GM23338 (cell line): ENCODE results near the gene KRT79.

Experiments used
- CREB1 ChIP-seq: fragments of 250-450 bp; sonication (Bioruptor Pico); IDR thresholded peaks from 2 replicates; pipeline ENCODE4 v1.5.0; 2020; ENCODE audit warnings: low read depth, mild to moderate bottlenecking, moderate library complexity
- EZH2 ChIP-seq: fragments of 200-600 bp; sonication (generic); IDR thresholded peaks from one replicate; pipeline ENCODE4 v1.8.0; 2017; ENCODE audit warnings: antibody characterized with exemption, mild to moderate bottlenecking, low read depth; ENCODE audit not compliant: unreplicated experiment
- EZH2phosphoT487 ChIP-seq: fragments of 200-600 bp; sonication (generic); IDR thresholded peaks from one replicate; pipeline ENCODE4 v1.8.1; 2018; ENCODE audit warnings: antibody characterized with exemption; ENCODE audit not compliant: unreplicated experiment
- JUNB ChIP-seq: IDR thresholded peaks from one replicate; pipeline ENCODE4 v1.6.1; 2016; ENCODE audit warnings: antibody characterized with exemption; ENCODE audit not compliant: unreplicated experiment
- POLR2AphosphoS5 ChIP-seq: IDR thresholded peaks from 2 replicates; pipeline ENCODE4 v1.6.1; 2016; ENCODE audit warnings: antibody characterized with exemption, low read depth
- STAT1 ChIP-seq: IDR thresholded peaks from one replicate; pipeline ENCODE4 v1.6.1; 2016; ENCODE audit warnings: antibody characterized with exemption; ENCODE audit not compliant: unreplicated experiment
- ZNF114 ChIP-seq: fragments of 250-450 bp; sonication (Bioruptor Pico); IDR thresholded peaks from 2 replicates; pipeline ENCODE4 v1.5.0; 2020; ENCODE audit warnings: mild to moderate bottlenecking, moderate library complexity
- ZNF331 ChIP-seq: fragments of 250-450 bp; sonication (Bioruptor Pico); IDR thresholded peaks from 2 replicates; pipeline ENCODE4 v1.5.0; 2020; ENCODE audit warnings: low read depth, mild to moderate bottlenecking, moderate library complexity
- TF ChIP-seq, protein P1 (sequence below), 2 experiments: fragments of 200-600 bp in 1 of 2; sonication (generic) in 1 of 2; conservative IDR thresholded peaks; 2 replicates each; pipeline versions ENCODE4 v1.5.1 to v1.6.1; 2016 to 2017; ENCODE audit warnings: antibody characterized with exemption in 2 of 2, low read depth in 2 of 2, mild to moderate bottlenecking in 2 of 2, moderate library complexity in 1 of 2
- TF ChIP-seq, protein P2 (sequence below): IDR thresholded peaks from 2 replicates; pipeline ENCODE4 v1.6.1; 2016; ENCODE audit warnings: antibody characterized with exemption
- TF ChIP-seq, protein P3 (sequence below): IDR thresholded peaks from one replicate; pipeline ENCODE4 v1.6.1; 2018; ENCODE audit warnings: antibody characterized with exemption; ENCODE audit not compliant: unreplicated experiment

DNA sequence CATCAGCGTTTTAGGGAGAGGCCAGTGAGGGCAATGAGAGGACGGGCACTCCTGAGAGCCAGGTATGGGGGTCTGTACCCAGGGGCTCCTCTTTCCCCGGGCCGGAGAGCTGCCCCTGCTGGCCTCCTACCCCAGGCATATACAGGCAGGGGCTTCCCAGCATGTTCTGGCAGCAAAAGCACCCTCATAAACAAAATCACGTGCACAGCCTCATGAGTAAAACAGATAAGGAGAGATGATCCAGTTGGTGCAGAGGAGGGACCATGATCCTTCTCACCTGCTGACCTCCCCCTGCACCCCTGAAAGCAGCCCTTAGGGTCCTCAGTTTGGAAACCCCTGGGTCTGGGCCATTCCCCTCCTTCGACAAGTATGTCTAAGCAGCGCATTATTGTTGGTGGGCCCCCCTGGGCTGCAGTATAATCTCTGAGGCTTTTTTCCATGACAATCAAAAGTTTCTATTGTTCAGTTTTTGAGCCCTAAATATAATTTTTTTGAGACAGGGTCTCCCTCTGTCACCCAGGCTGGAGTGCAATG, 15.2 kb downstream of the KRT79 start:
- TF ChIP-seq, protein P1, sequence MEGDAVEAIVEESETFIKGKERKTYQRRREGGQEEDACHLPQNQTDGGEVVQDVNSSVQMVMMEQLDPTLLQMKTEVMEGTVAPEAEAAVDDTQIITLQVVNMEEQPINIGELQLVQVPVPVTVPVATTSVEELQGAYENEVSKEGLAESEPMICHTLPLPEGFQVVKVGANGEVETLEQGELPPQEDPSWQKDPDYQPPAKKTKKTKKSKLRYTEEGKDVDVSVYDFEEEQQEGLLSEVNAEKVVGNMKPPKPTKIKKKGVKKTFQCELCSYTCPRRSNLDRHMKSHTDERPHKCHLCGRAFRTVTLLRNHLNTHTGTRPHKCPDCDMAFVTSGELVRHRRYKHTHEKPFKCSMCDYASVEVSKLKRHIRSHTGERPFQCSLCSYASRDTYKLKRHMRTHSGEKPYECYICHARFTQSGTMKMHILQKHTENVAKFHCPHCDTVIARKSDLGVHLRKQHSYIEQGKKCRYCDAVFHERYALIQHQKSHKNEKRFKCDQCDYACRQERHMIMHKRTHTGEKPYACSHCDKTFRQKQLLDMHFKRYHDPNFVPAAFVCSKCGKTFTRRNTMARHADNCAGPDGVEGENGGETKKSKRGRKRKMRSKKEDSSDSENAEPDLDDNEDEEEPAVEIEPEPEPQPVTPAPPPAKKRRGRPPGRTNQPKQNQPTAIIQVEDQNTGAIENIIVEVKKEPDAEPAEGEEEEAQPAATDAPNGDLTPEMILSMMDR (conservative IDR thresholded peaks at IDR 0.05; ENCODE audit: low read depth in 2 of 2) = no peak
- TF ChIP-seq, protein P2, sequence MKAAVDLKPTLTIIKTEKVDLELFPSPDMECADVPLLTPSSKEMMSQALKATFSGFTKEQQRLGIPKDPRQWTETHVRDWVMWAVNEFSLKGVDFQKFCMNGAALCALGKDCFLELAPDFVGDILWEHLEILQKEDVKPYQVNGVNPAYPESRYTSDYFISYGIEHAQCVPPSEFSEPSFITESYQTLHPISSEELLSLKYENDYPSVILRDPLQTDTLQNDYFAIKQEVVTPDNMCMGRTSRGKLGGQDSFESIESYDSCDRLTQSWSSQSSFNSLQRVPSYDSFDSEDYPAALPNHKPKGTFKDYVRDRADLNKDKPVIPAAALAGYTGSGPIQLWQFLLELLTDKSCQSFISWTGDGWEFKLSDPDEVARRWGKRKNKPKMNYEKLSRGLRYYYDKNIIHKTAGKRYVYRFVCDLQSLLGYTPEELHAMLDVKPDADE = no peak
- TF ChIP-seq POLR2AphosphoS5 (no peak), EZH2 (no peak), CREB1 (CRISPR knock-in tag) (no peak), EZH2phosphoT487 (no peak), STAT1 (no peak), ZNF114 (no peak), JUNB (no peak), ZNF331 (CRISPR knock-in tag) (no peak)
- TF ChIP-seq, protein P3, sequence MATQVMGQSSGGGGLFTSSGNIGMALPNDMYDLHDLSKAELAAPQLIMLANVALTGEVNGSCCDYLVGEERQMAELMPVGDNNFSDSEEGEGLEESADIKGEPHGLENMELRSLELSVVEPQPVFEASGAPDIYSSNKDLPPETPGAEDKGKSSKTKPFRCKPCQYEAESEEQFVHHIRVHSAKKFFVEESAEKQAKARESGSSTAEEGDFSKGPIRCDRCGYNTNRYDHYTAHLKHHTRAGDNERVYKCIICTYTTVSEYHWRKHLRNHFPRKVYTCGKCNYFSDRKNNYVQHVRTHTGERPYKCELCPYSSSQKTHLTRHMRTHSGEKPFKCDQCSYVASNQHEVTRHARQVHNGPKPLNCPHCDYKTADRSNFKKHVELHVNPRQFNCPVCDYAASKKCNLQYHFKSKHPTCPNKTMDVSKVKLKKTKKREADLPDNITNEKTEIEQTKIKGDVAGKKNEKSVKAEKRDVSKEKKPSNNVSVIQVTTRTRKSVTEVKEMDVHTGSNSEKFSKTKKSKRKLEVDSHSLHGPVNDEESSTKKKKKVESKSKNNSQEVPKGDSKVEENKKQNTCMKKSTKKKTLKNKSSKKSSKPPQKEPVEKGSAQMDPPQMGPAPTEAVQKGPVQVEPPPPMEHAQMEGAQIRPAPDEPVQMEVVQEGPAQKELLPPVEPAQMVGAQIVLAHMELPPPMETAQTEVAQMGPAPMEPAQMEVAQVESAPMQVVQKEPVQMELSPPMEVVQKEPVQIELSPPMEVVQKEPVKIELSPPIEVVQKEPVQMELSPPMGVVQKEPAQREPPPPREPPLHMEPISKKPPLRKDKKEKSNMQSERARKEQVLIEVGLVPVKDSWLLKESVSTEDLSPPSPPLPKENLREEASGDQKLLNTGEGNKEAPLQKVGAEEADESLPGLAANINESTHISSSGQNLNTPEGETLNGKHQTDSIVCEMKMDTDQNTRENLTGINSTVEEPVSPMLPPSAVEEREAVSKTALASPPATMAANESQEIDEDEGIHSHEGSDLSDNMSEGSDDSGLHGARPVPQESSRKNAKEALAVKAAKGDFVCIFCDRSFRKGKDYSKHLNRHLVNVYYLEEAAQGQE = no peak
